H1 (cell line): ENCODE measurements around the gene ZMIZ1. TPM values are rescaled to one million over a fixed set of nuclear protein-coding genes. Genes with fewer than 3 reads are reported as not detected.

Experiments
- CHD7 ChIP-seq: fragments of 300-600 bp; sonication (generic); IDR thresholded peaks from 2 replicates; pipeline ENCODE4 v1.7.1; 2012; ENCODE audit warnings: low read length, moderate library complexity, mild to moderate bottlenecking, inconsistent platforms; ENCODE audit not compliant: insufficient replicate concordance
- polyA plus RNA-seq, 7 experiments: library from polyadenylated mRNA; depleted of rRNA in 3 of 7; stranded (reverse) in 5 of 7; unstranded in 2 of 7; fragments of >200 nt in 5 of 7; fragments of 200-250 nt in 2 of 7; gene quantifications; 1 replicate in 5 of 7; 2 replicates in 1 of 7; 4 replicates in 1 of 7; pipeline versions ENCODE4 v1.2.1 to v1.2.3, GENCODE V29; 2011 to 2013; ENCODE audit warnings: missing spikeins in 2 of 7, mixed read lengths in 2 of 7
- total RNA-seq: library from RNA; stranded (reverse); fragmentation: NEBNext Ultra II Directional; extraction: Animal tissue kit (Norgen Biotek cat#: 25700); gene quantifications from 2 replicates; pipeline ENCODE4 v1.2.1, GENCODE V29; 2021

ZMIZ1 gene
- total and polyA plus RNA-seq, 2 of the 8 experiments (the other 6 are each of a cell fraction or from before 2014, with no cell fraction given) = 8.1 to 28.0 TPM

GRCh38 chr10:79252450-79252849 is 183.7 kb downstream of the ZMIZ1 start (continued):
- no peak for TF ChIP-seq CHD7
